Nephron progenitor cell (in vitro differentiated cells): ENCODE results near the gene TXNL4B.

ENCODE experiments used
- DNase-seq: peaks from one replicate; pipeline ENCODE4 v3.0.0; 2021
- H3K27ac Mint-ChIP-seq: 2 replicates; pipeline ENCODE4 v1.8.0; 2021; ENCODE audit warnings: mild to moderate bottlenecking, moderate library complexity, mixed read lengths
- H3K27me3 Mint-ChIP-seq: 2 replicates; pipeline ENCODE4 v1.8.0; 2021; ENCODE audit warnings: mild to moderate bottlenecking, low read depth, mixed read lengths; ENCODE audit not compliant: poor library complexity
- H3K36me3 Mint-ChIP-seq: 2 replicates; pipeline ENCODE4 v1.8.0; 2021; ENCODE audit warnings: low read depth, mixed read lengths
- H3K4me1 Mint-ChIP-seq: 2 replicates; pipeline ENCODE4 v1.8.0; 2021; ENCODE audit warnings: mixed read lengths
- H3K4me3 Mint-ChIP-seq: 2 replicates; pipeline ENCODE4 v1.8.0; 2021; ENCODE audit warnings: mild to moderate bottlenecking, moderate library complexity, mixed read lengths
- H3K9me3 Mint-ChIP-seq: 2 replicates; pipeline ENCODE4 v1.8.0; 2021; ENCODE audit warnings: mild to moderate bottlenecking, moderate library complexity, mixed read lengths
- CTCF ChIP-seq: fragments of 200-600 bp; sonication (generic); IDR thresholded peaks from 2 replicates; pipeline ENCODE4 v1.5.0; 2021; ENCODE audit warnings: antibody characterized with exemption

Gene TXNL4B

GRCh38 chr16:72122916-72123315 is 29.5 kb upstream of the TXNL4B start:
- Mint-ChIP-seq H3K4me3 (no peak overlapping the region), H3K36me3 (peaks cover 6% of the 10 kb centered on the region), H3K27me3 (peaks cover 12% of the 10 kb centered on the region), H3K4me1 (peaks cover 18% of the 10 kb centered on the region), H3K9me3 (no peaks in the 10 kb centered on the region), H3K27ac (no peak overlapping the region)
- no peak for DNase-seq
- TF ChIP-seq CTCF: no peak

GRCh38 chr16:72122308-72122707 is 28.9 kb upstream of the TXNL4B start:
- no peak overlapping the region for H3K4me3 Mint-ChIP-seq
- no peak for TF ChIP-seq CTCF
- H3K9me3 Mint-ChIP-seq: no peaks in the 10 kb centered on the region
- peaks cover 12% of the 10 kb centered on the region for H3K27me3 Mint-ChIP-seq
- H3K36me3 Mint-ChIP-seq: peaks cover 8% of the 10 kb centered on the region
- H3K4me1 Mint-ChIP-seq: peaks cover 18% of the 10 kb centered on the region
- peak overlapping the region; percentile 5 for H3K27ac Mint-ChIP-seq
- no peak for DNase-seq

- TF ChIP-seq CTCF: no peak
- H3K4me1 Mint-ChIP-seq: peaks cover 2% of the 10 kb centered on the region
- peaks cover 26% of the 10 kb centered on the region for H3K36me3 Mint-ChIP-seq
- peaks cover 9% of the 10 kb centered on the region for H3K9me3 Mint-ChIP-seq
- no peak overlapping the region for H3K27ac Mint-ChIP-seq
- no peak overlapping the region for H3K4me3 Mint-ChIP-seq
- no peak for DNase-seq
- H3K27me3 Mint-ChIP-seq: peaks cover 12% of the 10 kb centered on the region
These were observed 26.6 kb upstream of the TXNL4B start for GRCh38 chr16:72120026-72120425.

- no peak for TF ChIP-seq CTCF
- H3K4me3 Mint-ChIP-seq: no peak overlapping the region
- no peak overlapping the region for H3K27ac Mint-ChIP-seq
- DNase-seq: no peak
- H3K27me3 Mint-ChIP-seq: no peaks in the 10 kb centered on the region
- no peaks in the 10 kb centered on the region for H3K4me1 Mint-ChIP-seq
- H3K36me3 Mint-ChIP-seq: peaks cover 61% of the 10 kb centered on the region
- peaks cover 12% of the 10 kb centered on the region for H3K9me3 Mint-ChIP-seq
These were observed 20.2 kb upstream of the TXNL4B start for GRCh38 chr16:72113616-72113945.

- Mint-ChIP-seq H3K4me1 (no peaks in the 10 kb centered on the region), H3K27me3 (no peaks in the 10 kb centered on the region), H3K4me3 (no peak overlapping the region), H3K27ac (no peak overlapping the region), H3K36me3 (peaks cover 63% of the 10 kb centered on the region), H3K9me3 (peaks cover 12% of the 10 kb centered on the region)
- TF ChIP-seq CTCF: no peak
- DNase-seq: no peak
These were observed 19.6 kb upstream of the TXNL4B start for GRCh38 chr16:72112906-72113615.

GRCh38 chr16:72112452-72112792 is 19.0 kb upstream of the TXNL4B start:
- no peak for TF ChIP-seq CTCF
- H3K4me1 Mint-ChIP-seq: no peaks in the 10 kb centered on the region
- H3K36me3 Mint-ChIP-seq: peaks cover 68% of the 10 kb centered on the region
- DNase-seq: no peak
- no peak overlapping the region for H3K27ac Mint-ChIP-seq
- H3K4me3 Mint-ChIP-seq: no peak overlapping the region
- peaks cover 12% of the 10 kb centered on the region for H3K9me3 Mint-ChIP-seq
- H3K27me3 Mint-ChIP-seq: peaks cover 1% of the 10 kb centered on the region
